C1 segment of cervical spinal cord (tissue), 14 donors: Measurements from ENCODE around the gene AFAP1L1.

ENCODE experiments used
- DNase-seq, 14 donors: peaks; one replicate each; lab custom pipeline; 2025; lab: John Stamatoyannopoulos, UW

The AFAP1L1 gene

DNA sequence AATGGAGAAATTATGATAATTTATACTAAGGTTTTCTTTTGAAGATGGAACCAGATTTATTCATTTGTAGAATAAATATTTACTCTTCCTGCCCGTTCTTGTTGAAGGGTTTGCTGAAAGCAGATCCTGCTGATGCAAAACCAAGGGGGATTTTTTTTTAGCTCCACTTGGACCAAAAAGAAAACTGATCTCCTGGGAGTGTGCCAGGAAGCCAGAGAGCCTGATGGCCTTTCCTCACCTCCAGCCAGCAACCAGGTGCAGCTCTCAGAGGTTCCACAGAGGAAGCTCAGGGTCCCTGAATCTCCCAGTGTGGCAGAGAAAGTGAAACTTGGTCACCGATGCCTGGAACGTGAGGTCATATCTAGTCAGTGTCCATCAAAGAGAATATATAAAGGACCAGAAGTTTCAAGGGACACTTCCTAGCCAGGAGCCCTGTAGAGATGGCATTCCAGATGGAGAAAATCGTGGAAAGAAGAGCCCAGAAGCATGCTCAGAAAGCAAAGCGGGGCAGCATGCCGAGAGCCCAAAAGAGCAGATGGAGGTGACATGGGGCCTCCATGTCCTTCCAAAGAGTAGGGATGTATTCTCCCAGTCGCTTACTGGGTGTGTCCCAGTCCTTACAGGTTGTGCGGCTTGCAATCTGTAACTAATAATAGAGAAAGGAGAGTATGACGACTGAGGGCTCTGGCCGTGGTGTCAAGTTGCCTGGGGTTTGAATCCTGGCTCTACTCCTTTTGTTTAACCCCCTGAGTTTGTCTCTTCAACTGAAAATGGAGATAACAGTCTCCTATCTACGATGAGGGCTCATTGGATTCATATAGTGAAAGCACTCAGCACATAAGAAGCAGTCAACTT, 12.2 kb downstream of the AFAP1L1 start:
- DNase-seq: peak in 1 of 14 donors; percentile 74

GRCh38 chr5:149284501-149284900, 12.8 kb downstream of the AFAP1L1 start:
- no peak for DNase-seq

DNA sequence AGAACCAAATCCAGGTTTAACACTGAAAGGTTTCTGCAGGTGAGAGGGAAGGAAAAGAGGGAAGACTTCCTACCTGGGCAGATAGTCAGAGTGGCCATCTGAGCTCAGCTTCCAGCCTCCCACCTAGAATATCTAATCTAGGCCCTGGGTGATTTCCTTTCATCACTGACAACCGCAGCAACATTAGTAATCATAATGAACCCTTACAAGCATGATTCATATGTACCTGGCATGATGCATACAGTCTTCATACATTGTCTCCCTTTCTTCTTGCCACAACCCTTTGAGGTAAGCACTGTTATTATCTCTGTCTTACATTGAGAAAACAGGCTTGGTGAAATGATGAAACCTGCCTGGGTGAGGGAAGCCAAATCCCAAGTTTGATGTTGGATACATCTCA, 13.5 kb downstream of the AFAP1L1 start:
- no peak for DNase-seq

DNA sequence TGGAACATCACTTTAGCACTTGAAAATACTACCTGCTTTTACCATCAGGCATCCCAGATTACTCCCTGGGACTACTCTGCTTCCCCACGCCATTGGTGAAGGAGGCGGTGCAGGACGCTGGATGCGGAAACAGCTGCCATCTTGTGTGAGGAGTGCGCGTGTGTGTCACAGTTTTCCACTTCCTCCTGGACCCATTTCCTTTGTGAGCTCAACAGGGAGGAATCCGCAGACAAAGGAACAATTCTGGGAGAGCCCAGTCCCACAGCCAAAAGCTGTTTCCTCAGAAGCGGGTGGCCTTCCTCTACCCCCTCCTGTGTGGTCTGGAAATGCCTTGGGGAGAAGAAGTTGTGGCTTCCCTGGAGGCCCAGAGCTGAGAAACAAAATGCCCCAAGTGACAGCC, 16.8 kb downstream of the AFAP1L1 start:
- no peak for DNase-seq

GRCh38 chr5:149289301-149289700, 17.6 kb downstream of the AFAP1L1 start:
- DNase-seq: no peak

DNA sequence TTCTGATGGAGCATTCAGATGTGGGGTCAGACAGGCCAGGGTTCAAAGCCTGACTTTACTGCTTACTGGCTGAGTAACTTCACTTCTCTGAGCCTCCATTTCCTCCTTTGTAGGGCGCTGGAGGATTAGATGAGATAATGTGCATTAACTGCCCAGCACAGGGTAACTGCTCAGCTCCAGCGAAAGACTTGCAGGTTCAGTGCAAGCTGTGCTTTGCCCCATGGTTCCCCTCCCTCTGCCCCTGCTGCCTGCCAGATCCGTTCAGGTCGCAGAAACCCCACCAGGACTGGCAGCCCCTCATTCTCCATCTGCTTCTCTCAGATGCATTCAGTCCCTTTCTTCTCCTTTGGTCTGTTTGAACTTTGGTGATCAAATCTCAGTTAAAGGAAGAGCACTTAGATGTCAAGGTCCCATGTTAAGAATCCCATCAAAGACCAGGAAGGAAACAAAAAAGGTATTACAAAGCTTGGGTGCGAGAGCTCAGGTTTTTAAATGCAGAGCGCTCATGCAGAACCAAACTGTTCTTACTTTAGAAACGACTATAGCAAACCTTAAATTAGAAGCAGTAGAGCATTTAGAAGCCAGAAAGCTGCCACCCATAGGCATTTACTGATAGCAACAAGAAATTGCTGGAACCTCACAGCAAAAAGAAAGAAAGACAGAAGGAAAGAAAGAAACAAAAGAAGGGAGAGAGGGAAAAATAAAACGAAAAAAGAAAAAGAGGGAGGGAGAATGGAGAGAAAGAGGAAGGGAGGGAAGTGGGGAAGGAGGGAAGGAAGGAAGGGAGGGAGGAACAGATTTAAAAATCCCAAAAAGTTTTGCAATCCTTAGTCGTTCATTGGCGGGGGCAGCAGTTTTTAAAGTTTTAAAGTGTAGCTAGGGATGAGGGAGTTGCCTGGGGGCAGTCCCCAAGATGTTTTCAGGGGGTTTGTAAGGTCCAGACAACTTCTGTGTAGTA, 23.5 kb downstream of the AFAP1L1 start:
- no peak for DNase-seq

GRCh38 chr5:149297340-149298025, 25.8 kb downstream of the AFAP1L1 start:
- DNase-seq: no peak

DNA sequence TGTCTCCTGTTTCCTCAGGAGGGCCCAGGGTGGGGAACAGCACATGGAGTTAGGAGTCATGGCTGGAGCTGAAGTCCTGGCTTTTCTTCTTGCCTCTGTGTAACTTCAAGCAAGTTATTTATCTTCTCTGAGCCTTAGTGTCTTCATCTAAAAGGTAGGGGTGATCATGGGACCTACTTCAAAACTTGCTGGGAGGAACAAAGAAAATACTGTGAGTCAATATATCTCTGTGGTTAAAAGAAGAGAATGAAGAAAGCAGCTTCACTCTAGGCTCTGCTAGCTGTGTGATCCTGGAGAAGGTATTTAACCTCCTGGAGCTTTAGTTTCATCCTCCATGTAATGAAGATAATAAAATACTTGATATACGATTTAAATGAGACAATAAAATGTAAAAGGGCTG, 26.5 kb downstream of the AFAP1L1 start:
- no peak for DNase-seq

- DNase-seq: no peak
Observed at GRCh38 chr5:149298842-149299404, 27.3 kb downstream of the AFAP1L1 start.

DNA sequence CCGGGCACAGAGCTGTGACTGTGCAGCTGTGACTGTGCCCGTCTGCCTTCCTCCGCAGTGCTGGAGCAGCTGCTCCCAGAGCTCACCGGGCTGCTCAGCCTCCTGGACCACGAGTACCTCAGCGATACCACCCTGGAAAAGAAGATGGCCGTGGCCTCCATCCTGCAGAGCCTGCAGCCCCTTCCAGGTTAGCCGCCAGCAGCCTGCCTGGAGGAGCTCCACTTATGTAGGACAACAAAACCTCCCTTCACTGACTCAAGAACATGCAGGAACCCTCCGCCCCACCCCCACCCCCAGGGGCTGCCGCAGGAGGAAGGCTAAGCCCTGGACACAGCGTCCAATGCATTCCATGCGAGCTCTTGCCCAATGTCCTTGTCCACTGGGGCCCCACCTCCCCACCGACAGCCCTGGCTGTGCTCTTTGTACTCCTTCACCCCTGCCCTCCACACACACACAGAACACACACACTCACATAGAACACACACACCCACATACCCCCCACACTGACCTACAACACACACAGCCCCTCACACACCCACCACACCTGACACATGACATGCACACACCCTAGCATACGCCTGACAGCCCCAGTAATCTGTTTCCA, 27.9 kb downstream of the AFAP1L1 start:
- DNase-seq: no peak

- no peak for DNase-seq
Observed at GRCh38 chr5:149300441-149300840, 28.8 kb downstream of the AFAP1L1 start.

DNA sequence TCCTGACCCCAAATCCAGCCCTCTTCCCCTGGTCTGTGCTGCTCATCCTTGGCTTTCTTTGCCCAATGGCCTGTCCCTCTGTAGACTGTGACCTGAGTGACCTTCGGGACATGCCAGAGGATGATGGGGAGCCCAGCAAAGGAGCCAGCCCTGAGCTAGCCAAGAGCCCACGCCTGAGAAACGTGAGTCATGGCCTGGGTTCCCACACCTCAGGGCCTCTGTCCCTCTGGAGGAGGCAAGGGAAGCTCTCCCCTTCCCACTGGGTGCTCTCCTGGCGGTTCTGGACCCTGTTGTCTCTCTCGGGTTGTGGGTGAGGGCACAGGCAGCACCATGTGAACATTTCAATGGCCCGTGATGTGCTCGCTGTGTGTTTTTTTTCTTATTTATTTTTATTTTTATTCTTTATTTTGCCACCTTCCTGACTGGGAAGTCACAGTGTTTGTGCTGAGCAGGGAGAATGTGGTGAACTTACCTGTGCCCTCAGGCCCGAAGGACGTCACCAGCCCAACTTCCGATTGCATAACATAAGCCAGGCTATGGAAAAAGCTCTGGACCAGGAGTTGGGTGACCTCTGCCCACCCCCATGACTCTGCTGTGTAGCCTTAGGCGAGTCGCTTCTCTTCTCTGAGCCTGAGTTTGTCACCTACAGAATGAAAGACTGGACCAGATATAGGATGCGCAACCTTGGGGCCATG, 29.5 kb downstream of the AFAP1L1 start:
- DNase-seq: no peak

- no peak for DNase-seq
Observed at GRCh38 chr5:149301744-149302380, 30.2 kb downstream of the AFAP1L1 start.

GRCh38 chr5:149302641-149303040, 31.0 kb downstream of the AFAP1L1 start:
- no peak for DNase-seq

- DNase-seq: no peak
Observed at GRCh38 chr5:149303210-149303609, 31.6 kb downstream of the AFAP1L1 start.

DNA sequence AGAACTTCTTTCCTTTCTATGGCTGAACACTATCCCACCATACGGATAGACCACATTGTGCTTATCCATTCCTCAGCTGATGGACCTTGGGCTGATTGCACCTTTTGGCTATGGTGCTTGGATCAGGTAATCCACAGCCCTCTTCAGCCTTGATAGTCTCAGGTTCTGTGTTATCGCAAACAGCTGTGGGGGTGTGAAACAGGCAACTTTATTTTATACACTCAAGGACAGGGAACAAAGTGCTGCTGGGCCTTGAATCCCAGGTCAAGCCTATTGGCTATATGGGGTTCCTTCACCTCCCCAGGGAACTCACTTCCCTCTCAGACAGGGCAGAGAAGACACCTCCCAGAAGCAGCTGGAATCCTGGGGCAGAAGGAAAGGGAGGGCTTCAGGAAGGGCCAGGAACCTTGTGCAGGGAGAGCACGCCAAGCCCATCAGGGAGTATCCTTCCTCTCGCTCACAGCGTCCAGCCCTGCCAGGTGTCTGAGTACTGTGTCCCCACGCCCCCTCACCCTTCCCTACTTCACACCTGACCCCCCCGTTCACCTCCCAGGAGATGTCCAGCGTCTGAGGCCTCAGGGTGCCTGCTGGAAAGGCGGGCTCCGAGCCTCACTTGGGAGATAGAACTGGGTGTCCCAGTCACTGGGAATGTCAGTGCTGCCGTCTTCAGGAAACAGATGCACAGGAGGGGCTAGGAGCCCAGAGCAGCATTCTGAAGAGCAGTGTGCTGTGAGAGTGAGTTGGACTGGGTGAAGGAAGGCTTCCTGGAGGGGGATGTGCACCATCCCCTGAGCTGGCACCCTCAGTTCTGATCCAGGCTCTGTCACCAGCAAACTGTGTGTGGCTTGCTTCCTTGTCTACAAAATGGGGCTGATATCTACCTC, 32.8 kb downstream of the AFAP1L1 start:
- DNase-seq: no peak

GRCh38 chr5:149309354-149309753, 37.7 kb downstream of the AFAP1L1 start:
- DNase-seq: no peak

GRCh38 chr5:149310488-149310887, 38.8 kb downstream of the AFAP1L1 start:
- DNase-seq: no peak
